ENCODE data around the gene BNC2. TPM values are rescaled to one million over a fixed set of nuclear protein-coding genes. Genes with fewer than 3 reads are reported as not detected.

Gene BNC2
- total RNA-seq, 1 experiment from 2014 or later = 11.7 TPM

DNA sequence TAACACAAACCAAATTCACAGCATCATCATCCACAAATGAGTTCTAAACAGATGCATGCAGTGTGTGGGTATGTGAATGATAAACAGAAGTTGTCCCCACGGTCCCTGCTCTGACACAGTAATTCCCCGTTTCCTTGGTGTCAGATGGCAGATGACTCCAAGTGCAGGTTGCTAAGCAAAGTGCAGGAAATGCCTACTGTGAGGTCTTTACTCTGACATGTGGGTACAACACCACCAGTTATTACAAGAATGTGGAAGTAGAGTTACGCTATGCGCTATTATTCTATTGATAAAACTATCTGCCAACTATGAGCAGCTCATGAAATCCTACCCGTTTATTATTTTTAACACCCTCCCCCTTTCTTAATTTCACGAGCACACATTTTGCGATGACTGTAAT lies 448.9 kb downstream of the BNC2 start:
- Histone ChIP-seq H3K79me2 (ENCODE audit: low read length) (no peaks in the 10 kb centered on the region), H4K20me1 (ENCODE audit: low read length) (no peaks in the 10 kb centered on the region), H3K27ac (ENCODE audit: low read length) (no peak overlapping the region), H3K27me3 (ENCODE audit: low read length) (no peaks in the 10 kb centered on the region), H3K9me3 (ENCODE audit: low read length) (no peaks in the 10 kb centered on the region), H3K9ac (ENCODE audit: low read length) (no peak overlapping the region), H3K9me2 (replicated peaks; ENCODE audit: low read length) (no peaks in the 10 kb centered on the region), H3K4me1 (ENCODE audit: insufficient read depth, low read length) (peaks cover 34% of the 10 kb centered on the region), H3K4me3 (ENCODE audit: low read length) (no peak overlapping the region), H2AFZ (ENCODE audit: low read length) (no peak overlapping the region), H3K4me2 (ENCODE audit: low read length) (no peak overlapping the region), H3F3A (ENCODE audit: low read length, unreplicated experiment) (no peaks in the 10 kb centered on the region), H3K36me3 (ENCODE audit: low read depth, low read length) (no peaks in the 10 kb centered on the region; the same call in 1 of the 2 replicates)
- ATAC-seq (no peak), DNase-seq (no peak)
- CTCF ChIA-PET = no interaction called here
- no TSS peak for BruUV-seq (replicated peaks)
- POLR2A ChIA-PET (ENCODE audit: unreplicated experiment) = no interaction called here
- intact Hi-C loops (cut with micrococcal nuclease) = no loop called here
- no peak for TF ChIP-seq EZH2 (IDR thresholded peaks at IDR 0.05; ENCODE audit: low read length, unreplicated experiment)
- no peak for TF ChIP-seq EZH2phosphoT487 (IDR thresholded peaks at IDR 0.05; ENCODE audit: borderline replicate concordance, low read length)
- TF ChIP-seq, protein P1, sequence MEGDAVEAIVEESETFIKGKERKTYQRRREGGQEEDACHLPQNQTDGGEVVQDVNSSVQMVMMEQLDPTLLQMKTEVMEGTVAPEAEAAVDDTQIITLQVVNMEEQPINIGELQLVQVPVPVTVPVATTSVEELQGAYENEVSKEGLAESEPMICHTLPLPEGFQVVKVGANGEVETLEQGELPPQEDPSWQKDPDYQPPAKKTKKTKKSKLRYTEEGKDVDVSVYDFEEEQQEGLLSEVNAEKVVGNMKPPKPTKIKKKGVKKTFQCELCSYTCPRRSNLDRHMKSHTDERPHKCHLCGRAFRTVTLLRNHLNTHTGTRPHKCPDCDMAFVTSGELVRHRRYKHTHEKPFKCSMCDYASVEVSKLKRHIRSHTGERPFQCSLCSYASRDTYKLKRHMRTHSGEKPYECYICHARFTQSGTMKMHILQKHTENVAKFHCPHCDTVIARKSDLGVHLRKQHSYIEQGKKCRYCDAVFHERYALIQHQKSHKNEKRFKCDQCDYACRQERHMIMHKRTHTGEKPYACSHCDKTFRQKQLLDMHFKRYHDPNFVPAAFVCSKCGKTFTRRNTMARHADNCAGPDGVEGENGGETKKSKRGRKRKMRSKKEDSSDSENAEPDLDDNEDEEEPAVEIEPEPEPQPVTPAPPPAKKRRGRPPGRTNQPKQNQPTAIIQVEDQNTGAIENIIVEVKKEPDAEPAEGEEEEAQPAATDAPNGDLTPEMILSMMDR (conservative IDR thresholded peaks at IDR 0.05; ENCODE audit: low read depth, low read length) = no peak

DNA sequence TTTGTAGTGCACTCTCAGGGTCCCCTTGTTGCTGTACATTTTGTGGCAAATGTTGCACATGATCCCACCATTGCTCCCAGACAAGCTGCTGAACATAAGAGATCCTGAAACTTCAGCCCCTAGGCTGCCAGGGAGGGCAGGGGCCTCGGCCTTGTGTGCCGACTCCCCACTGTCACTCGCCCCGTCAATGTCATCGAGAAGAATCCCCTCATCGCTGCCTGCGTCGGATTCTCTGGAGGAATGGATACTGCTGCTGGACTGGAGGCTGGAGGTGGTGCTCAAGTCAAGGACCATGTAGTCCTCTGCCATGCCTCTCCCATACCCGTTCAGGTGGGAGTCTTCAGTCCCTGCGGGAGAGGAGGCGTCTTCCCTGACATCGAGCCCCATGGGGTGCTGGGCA lies 451.3 kb downstream of the BNC2 start:
- no TSS peak for BruUV-seq (replicated peaks)

DNA sequence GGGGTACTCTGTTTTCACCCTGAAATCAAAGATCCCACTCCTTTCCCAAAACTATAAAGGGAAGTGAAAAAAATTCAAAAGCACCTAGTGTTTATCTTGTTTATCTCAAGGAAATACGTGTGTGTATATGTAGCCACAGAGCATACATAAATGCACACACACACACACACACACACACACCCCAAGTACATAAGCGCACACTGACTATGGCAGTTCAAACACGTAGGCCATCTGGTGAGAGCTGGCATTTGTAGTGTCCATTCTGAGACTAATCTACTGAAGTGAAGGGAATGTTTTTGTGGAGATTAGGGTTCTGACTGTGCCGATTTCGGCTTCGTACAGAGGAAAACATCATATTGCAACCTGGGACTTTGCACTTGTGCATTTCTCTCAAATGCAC lies 451.7 kb downstream of the BNC2 start:
- H3K4me2 ChIP-seq (ENCODE audit: low read length) = no peak overlapping the region
- no peak for DNase-seq
- BruUV-seq (replicated peaks) = no TSS peak
- no peak overlapping the region for H3K27ac ChIP-seq (ENCODE audit: low read length)
- H3K4me3 ChIP-seq (ENCODE audit: low read length) = no peak overlapping the region
- H3K9me2 ChIP-seq (replicated peaks; ENCODE audit: low read length) = no peaks in the 10 kb centered on the region
- H3K27me3 ChIP-seq (ENCODE audit: low read length) = no peaks in the 10 kb centered on the region
- intact Hi-C loops (cut with micrococcal nuclease) = loop anchor here (5.0 kb wide), 1 partner anchor 226 kb away; no protein-coding TSS in a partner anchor
- no peak for ATAC-seq
- 0 out of 2 replicates have a peak, but pooled peaks cover 2% of the 10 kb centered on the region for H3K79me2 ChIP-seq (ENCODE audit: low read length)
- H4K20me1 ChIP-seq (ENCODE audit: low read length) = no peaks in the 10 kb centered on the region
- H3K9ac ChIP-seq (ENCODE audit: low read length) = no peak overlapping the region
- no peak overlapping the region for H2AFZ ChIP-seq (ENCODE audit: low read length)
- no peaks in the 10 kb centered on the region for H3K9me3 ChIP-seq (ENCODE audit: low read length)
- H3K36me3 ChIP-seq (ENCODE audit: low read depth, low read length) = no peaks in the 10 kb centered on the region; the same call in 1 of the 2 replicates
- ChIA-PET POLR2A (ENCODE audit: unreplicated experiment) (no interaction called here), CTCF (no interaction called here)
- TF ChIP-seq, protein P1 (conservative IDR thresholded peaks at IDR 0.05; ENCODE audit: low read depth, low read length) = no peak
- no peak for TF ChIP-seq EZH2phosphoT487 (IDR thresholded peaks at IDR 0.05; ENCODE audit: borderline replicate concordance, low read length)
- TF ChIP-seq EZH2 (IDR thresholded peaks at IDR 0.05; ENCODE audit: low read length, unreplicated experiment) = no peak
- peaks cover 45% of the 10 kb centered on the region for H3K4me1 ChIP-seq (ENCODE audit: insufficient read depth, low read length)
- H3F3A ChIP-seq (ENCODE audit: low read length, unreplicated experiment) = peaks cover 4% of the 10 kb centered on the region

More for the DNA sequence above, 451.3 kb downstream of the BNC2 start:
- Histone ChIP-seq H3K9me3 (ENCODE audit: low read length) (no peaks in the 10 kb centered on the region), H3K4me2 (ENCODE audit: low read length) (no peak overlapping the region), H3K4me1 (ENCODE audit: insufficient read depth, low read length) (peaks cover 41% of the 10 kb centered on the region), H3K4me3 (ENCODE audit: low read length) (no peak overlapping the region), H3K9ac (ENCODE audit: low read length) (no peak overlapping the region), H4K20me1 (ENCODE audit: low read length) (no peaks in the 10 kb centered on the region), H3K36me3 (ENCODE audit: low read depth, low read length) (no peaks in the 10 kb centered on the region; the same call in 1 of the 2 replicates), H2AFZ (ENCODE audit: low read length) (no peak overlapping the region), H3K9me2 (replicated peaks; ENCODE audit: low read length) (no peaks in the 10 kb centered on the region), H3K27me3 (ENCODE audit: low read length) (no peaks in the 10 kb centered on the region), H3K27ac (ENCODE audit: low read length) (no peak overlapping the region), H3K79me2 (ENCODE audit: low read length) (0 out of 2 replicates have a peak, but pooled peaks cover 2% of the 10 kb centered on the region), H3F3A (ENCODE audit: low read length, unreplicated experiment) (peaks cover 4% of the 10 kb centered on the region)
- TF ChIP-seq, protein P1 (conservative IDR thresholded peaks at IDR 0.05; ENCODE audit: low read depth, low read length) = no peak
- no peak for TF ChIP-seq EZH2 (IDR thresholded peaks at IDR 0.05; ENCODE audit: low read length, unreplicated experiment)
- TF ChIP-seq EZH2phosphoT487 (IDR thresholded peaks at IDR 0.05; ENCODE audit: borderline replicate concordance, low read length) = no peak
- ChIA-PET CTCF (no interaction called here), POLR2A (ENCODE audit: unreplicated experiment) (no interaction called here)
- intact Hi-C loops (cut with micrococcal nuclease) = loop anchor here (5.0 kb wide), 1 partner anchor 227 kb away; no protein-coding TSS in a partner anchor
- DNase-seq = no peak
- no peak for ATAC-seq
